OCI-LY3 (cell line): ENCODE data around the gene NHLRC4.

Source experiments
- CTCF ChIP-seq: fragments of 200-600, 300-600 bp; sonication (generic); IDR thresholded peaks from 2 replicates; pipeline ENCODE4 v1.5.1; 2014; ENCODE audit warnings: antibody characterized with exemption, low read length, low read depth
- EZH2phosphoT487 ChIP-seq: fragments of 200-600 bp; shearing (Covaris generic); IDR thresholded peaks from 2 replicates; pipeline ENCODE4 v1.6.1; 2018; ENCODE audit warnings: antibody characterized with exemption, mixed run types, low read depth

GRCh38 chr16:596736-597060 lies 29.9 kb downstream of the NHLRC4 start:
- no peak for TF ChIP-seq EZH2phosphoT487
- TF ChIP-seq CTCF, result no peak
